OCI-LY3 (cell line): Measurements from ENCODE around the gene OR7A17.

ENCODE experiments used
- EZH2phosphoT487 ChIP-seq: fragments of 200-600 bp; shearing (Covaris generic); IDR thresholded peaks from 2 replicates; pipeline ENCODE4 v1.6.1; 2018; ENCODE audit warnings: antibody characterized with exemption, mixed run types, low read depth
- TF ChIP-seq, protein P1 (sequence below): fragments of 200-600, 300-600 bp; sonication (generic); IDR thresholded peaks from 2 replicates; pipeline ENCODE4 v1.5.1; 2014; ENCODE audit warnings: antibody characterized with exemption, low read length, low read depth

DNA sequence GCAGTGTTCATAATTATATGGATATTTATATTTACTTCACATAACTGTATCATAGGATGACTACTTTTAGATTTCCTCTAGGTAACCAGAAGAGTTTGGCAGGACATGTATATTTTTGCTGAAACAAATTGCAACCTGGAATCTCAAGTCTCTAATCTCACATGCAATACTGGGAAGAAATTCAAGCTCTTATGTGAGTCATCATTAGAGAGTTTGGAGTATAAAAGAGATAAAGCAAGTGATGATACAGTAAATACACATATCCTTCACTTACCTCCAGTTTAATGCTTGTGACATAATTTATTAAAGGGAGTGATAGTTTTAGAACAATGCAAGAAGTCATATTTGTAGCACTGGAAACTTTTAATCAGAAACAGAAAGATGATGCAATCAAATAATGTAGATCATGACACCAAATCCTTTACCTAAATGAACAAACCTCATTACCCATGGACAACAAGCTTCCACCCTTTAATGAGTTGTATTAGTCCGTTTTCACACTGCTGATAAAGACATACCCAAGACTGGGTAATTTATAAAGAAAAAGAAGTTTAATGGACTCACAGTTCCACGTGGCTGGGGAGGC lies 15.8 kb upstream of the OR7A17 start:
- TF ChIP-seq, protein P1, sequence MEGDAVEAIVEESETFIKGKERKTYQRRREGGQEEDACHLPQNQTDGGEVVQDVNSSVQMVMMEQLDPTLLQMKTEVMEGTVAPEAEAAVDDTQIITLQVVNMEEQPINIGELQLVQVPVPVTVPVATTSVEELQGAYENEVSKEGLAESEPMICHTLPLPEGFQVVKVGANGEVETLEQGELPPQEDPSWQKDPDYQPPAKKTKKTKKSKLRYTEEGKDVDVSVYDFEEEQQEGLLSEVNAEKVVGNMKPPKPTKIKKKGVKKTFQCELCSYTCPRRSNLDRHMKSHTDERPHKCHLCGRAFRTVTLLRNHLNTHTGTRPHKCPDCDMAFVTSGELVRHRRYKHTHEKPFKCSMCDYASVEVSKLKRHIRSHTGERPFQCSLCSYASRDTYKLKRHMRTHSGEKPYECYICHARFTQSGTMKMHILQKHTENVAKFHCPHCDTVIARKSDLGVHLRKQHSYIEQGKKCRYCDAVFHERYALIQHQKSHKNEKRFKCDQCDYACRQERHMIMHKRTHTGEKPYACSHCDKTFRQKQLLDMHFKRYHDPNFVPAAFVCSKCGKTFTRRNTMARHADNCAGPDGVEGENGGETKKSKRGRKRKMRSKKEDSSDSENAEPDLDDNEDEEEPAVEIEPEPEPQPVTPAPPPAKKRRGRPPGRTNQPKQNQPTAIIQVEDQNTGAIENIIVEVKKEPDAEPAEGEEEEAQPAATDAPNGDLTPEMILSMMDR = no peak
- no peak for TF ChIP-seq EZH2phosphoT487
